HPDE6-E6E7 (cell line): Measurements from ENCODE around the gene TRIM50.
"Not testable (repeated sequence)": the region's sequence is repeated elsewhere in the genome, so short reads cannot be mapped to it uniquely, and the experiment has no call there.

ENCODE experiments used
- DNase-seq: peaks from one replicate; pipeline ENCODE4 v3.0.0; 2011; ENCODE audit warnings: missing footprints; ENCODE audit errors: extremely low spot score

The TRIM50 gene

DNA sequence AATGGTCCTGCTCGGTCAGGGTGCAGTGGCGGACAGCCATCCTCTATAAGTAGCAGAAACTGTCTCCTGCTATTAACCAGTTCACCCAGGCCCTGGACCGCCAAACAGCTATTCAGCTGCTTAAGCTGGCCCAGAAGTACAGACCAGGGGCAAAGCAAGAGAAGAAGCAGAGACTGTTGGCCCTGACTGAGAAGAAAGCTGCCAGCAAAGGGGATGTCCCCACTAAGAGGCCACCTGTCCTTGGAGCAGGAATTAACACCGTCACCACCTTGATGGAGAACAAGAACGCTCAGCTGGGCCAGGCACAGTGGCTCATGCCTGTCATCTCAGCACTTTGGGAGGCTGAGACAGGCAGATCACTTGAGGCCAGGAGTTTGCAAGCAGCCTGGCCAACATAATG lies 13.6 kb downstream of the TRIM50 start:
- no peak for DNase-seq

DNA sequence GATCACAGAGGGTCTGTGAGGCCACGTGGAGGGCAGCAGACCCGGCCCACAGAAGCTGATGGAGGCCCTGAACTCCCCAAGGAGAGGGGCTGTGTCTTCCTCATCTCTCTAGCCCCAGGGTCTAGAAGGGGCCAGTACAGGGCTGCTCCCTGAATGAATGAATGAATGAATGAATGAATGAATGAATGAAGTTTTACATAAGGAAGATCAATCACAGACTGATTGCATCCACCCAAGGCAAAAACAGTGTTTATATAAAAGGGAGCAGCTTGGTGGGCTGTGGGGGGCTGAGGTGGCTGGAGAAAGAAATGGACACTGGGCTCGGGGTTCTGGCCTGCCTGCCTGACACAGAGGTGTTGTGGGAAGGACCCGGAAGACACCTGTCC lies 14.4 kb downstream of the TRIM50 start:
- no peak for DNase-seq

DNA sequence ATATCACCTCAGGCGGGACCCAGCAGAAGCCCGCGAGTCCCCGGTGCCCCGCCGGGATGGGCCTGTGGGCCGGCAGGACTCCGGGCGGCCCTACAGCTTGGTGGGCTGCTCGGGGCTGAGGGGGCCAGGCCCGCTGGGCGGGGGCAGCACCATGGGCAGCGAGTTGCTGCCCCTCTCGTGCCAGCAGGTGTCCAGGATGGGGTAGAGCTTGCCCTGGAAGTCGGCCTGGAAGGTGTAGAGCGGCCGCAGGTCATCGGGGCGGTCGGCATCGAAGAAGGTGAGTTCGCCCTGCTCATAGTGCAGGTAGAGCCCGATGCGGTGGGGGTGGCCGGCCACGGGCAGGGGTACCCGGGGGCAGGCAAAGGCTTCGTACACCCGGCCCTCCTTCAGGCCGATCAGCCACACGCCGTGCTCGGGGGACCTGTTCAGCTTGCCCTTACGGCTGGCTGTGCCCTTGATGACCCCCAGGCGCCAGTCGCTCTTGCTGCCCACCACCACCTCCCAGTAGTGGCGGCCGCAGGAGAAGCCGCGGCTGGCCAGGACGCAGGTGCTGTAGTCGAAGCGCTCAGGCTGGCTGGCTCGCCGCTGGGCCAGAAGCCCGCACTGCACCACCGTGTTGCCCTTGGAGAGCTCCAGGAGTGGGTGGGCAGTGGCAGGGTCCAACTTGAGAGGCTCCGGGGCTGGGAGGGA lies 14.9 kb downstream of the TRIM50 start:
- DNase-seq = no peak

DNA sequence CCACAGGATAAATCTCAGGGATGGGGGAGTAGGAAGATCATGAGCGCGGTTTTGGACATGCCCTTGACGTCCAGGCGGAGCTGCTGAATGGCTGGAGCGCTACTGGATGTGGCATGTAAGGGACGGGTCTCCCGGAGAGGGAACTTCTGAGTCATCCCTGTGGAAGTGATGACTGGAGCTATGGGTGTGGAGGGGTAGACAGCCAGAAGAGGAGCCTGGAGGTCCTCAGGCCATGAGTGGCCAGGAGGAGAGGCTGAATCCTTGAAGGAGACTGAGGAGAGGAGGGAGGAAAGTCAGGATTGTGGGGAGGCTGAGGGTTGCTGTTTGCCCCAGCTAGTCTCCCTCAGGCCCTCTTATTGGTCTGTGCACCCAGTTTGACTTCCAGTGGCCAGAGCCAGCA lies 16.5 kb downstream of the TRIM50 start:
- DNase-seq = not testable (repeated sequence)

DNA sequence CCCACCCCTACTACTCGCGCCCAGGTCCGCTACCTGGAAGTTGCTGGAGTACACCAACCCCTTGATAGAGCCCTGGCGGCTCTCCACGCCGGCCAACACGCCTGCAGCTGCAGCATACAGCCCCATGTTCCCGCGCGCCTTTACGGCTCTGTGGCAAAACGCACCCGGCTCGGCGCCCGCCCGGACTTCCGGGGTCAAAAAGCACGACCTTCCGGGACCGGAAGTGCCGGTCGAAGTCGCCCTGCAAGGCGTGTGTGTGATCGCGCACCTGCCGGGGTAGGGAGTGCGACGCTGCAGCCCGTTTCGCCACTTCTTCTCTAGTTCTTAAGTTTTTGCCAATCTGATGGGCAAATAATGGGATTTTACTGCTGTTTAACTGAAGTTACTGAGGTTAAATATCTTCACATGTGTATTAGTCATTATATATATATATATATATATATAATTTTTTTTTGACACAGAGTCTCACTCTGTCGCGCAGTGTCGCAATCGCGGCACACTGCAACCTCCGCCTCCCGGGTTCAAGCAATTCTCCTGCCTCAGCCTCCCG lies 19.1 kb downstream of the TRIM50 start, which contains the start of gene NSUN5:
TSS of gene NSUN5 (minus strand) at position 162 of the 550 bp plus-strand sequence. CDS start at position 126, 36 bp downstream.
- DNase-seq = no peak

DNA sequence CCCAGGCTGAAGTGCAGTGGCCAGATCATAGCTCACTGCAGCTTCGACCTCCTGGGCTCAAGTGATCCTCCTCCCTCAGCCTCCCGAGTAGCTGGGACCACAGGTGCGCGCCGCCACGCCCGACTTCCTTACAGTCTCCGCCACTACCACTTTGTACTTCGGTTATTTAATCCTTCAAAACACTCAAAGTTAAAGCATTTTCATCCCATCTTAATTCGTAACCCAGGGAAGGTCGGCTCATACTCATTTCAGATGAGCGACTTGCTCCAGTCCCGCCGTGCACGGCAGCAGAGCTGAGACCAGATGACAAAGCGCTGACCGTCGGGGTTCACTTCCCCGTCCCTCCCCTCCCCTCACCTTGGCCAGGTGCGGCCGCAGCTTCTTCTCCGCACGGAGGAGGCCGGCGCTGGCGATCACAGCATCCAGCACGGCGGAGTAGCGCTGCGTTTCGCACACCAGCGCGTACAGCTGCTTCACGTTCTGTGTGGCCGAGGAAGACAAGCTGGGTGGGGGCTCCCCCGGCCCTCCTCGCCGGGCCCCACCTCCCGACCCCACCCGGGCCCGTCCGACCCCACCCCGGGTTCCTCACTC lies 19.7 kb downstream of the TRIM50 start:
- no peak for DNase-seq

DNA sequence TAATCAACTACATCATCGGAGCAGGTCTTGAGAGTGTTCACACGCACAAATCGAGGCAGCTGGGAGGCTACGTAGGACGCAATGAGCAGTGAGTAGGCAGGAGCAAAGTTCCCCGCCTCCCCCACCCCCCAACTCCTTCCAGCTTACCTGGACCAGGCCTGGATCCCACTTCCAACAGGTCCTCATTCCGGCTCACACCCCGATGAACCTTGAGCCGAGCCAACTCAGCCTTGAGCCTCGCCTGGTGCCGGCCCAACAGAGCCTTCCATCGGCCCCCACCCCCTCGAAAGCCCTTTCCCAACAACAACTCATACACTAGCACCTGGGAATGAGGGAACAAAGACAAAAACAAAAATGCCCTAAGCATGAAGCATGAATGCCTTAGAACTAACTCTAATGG lies 20.4 kb downstream of the TRIM50 start:
- no peak for DNase-seq

DNA sequence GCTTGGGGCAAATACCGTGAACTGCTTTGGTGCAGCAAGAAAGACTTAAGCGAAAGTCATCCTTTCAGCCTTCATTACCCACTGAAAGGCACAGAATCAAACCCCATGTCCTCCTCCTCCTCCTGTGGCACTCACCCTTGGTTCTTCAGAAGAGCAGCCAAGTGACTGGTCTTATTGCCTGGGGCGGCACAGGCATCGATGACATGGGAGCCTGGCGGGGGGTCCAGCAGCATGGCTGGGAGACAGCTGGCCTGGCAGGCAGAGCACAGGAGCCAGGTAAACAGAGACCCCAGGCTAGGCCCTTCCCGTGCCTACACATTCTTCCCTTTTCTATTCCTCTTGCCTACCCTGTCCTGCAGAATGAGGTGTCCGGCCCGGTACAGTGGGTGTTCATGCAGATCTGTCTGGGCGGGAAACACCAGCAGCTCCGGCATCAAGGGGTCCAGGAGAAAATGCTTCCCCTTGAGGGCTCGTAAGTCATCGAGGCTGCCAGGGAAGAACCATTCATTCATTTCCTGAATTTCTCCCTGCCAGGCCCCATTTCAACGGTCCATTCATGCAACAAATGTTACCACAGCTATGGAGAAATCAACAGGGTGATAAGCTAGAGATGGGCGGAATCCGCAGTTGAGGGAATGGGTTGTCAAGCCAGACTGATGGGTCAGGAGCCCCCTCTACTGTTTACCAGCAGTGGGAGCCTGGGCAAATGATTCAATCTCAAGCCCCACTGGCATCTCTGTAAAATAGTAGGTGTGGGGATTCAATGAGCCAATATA lies 23.1 kb downstream of the TRIM50 start:
- DNase-seq = not testable (repeated sequence)

DNA sequence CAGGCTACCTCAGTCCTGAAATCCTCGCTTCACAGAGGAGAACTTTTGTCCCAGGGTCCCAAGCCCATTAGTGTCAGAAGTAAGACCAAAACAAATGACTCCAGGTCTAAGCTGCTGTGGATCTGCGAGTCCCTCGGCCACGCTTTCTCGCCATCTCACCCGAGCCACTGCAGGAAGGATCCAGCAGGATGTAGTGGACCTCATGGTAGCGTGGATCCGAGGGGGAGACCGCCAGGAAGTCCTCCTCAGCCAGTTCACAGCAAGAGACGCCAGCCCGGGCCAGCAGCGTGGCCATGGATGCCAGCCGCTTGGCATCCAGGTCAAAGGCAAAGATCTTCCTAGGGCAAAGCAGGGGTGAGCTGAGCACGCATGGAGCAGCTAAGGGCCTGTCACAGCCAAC lies 23.8 kb downstream of the TRIM50 start:
- DNase-seq = no peak

DNA sequence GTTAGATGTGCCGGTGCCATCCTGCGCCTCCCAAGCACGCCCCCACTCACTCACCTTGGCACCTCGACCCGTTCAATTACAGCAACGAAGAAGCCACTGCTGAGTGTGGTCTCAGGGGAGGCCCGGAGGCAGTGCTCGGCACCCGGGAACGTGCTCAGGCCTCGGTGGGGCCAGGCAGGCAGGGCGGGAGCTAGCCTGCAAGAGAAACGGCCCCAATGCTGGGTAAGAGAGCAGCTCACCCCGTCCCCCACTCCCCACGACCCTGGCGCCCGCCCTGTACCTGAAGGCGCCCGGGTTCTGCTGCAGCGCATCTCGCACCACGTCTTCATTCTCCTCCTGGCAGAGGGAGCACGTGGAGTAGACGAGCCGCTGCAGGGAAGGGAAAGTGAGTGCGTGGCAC lies 24.3 kb downstream of the TRIM50 start:
- no peak for DNase-seq

DNA sequence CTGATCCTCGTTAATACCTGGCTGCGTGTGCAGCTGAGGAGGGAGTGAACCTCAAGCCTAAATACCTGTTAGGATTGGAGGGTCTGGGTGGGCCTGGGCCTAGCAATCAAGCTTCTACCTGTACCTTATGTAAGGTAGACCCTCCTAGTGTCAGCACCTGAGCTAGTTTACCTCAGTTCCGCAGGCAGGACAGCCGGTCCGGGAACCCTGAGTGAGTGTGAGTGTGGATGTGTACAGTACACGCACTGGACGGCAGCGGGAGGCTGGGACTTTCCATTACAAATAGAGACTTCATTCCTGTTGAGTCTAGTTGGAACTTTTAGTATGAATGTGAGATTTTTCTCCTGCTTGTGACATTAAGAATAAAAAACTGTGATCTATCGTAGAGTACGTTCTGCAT lies 25.0 kb downstream of the TRIM50 start:
- not testable (repeated sequence) for DNase-seq

DNA sequence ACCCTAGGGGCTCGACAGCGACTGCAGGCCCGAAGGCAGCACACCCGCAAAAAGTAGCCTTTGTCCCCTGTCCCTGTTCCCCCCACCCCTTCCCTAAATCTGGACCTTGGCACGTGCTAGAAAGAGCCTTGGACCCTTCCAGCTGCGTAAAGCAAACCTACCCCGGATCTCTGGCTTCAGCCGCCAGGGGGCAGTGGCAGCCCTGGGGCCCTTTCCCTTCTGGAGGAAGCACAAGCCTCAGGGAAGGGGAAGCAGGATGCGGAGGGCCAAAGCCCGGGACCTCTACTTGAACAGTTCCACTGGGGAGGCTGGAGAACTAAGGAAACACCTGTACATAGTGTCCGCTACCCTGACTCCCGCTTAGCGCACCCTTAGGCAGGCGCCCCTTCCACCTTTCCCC lies 26.8 kb downstream of the TRIM50 start:
- DNase-seq = not testable (repeated sequence)

DNA sequence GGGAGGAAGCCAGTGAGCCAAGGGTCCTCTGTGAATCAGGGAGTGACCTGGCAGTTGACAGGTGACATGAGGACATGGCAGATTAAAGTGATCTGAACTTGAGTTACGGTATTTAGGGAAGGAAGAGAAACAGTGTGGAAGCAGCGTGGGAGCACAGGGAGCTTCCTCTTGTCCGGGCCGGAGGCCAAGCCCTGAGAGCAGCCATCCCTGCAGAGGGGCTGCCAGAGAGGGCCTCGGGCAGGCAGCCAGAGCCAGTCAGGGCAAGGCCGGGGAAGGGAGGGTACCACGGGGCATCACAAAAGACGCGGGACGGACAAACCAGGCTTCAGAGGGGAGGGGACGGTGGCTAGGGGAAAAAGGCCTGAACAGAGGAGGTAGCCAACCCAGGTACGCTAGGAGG lies 28.1 kb downstream of the TRIM50 start:
- not testable (repeated sequence) for DNase-seq

DNA sequence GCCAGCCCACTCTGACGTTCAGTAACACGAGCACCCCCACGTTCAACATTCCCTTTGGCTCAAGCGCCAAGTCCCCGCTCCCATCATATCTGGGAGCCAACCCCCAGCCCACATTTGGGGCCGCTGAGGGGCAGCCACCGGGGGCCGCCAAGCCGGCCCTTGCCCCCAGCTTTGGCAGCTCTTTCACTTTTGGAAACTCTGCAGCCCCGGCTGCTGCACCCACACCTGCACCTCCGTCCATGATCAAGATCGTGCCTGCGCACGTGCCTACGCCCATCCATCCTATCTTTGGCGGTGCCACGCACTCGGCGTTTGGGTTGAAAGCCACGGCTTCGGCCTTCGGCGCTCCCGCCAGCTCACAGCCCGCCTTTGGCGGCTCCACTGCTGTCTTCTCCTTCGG lies 30.2 kb downstream of the TRIM50 start:
- not testable (repeated sequence) for DNase-seq

DNA sequence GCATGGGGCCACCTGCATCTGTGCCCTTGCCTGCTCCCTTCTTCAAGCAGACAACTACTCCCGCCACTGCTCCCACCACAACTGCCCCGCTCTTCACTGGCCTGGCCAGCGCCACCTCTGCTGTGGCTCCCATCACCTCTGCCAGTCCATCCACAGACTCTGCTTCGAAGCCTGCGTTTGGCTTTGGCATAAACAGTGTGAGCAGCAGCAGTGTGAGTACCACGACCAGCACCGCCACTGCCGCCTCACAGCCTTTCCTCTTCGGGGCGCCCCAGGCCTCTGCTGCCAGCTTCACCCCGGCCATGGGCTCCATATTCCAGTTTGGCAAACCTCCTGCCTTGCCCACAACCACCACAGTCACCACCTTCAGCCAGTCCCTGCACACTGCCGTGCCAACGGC lies 30.6 kb downstream of the TRIM50 start:
- not testable (repeated sequence) for DNase-seq

DNA sequence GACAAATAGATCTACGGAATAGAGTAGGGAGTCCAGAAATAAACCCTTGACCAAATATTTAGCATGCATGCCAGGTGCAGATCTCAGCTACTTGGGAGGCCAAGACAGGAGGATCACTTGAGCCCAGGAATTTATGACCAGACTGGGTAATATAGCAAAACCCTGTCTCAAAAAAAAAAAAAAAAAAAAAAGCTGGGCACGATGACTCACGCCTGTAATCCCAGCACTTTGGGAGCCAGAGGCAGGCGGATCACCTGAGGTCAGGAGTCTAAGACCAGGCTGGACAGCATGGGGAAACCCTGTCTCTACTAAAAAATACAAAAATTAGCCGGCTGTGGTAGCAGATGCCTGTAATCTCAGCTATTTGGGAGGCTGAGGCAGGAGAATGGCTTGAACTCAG lies 50.7 kb downstream of the TRIM50 start:
- not testable (repeated sequence) for DNase-seq

DNA sequence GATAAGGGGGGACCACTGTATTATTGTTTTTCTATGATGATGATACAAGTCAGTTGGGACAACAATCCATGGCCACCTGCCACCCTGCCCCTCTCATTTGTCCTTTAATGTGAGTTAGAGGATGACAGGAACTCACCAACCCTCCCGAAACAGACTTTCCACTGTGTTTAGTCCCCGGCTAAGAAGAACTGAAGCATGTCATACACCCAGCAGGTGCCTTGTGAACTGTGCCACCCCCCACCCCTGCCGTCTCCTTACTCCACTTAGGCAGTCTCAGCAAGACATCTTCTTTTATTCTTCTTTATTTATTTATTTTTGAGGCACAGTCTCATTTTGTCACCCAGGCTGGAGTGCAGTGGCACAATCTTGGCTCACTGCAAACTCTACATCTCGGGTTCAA lies 60.1 kb downstream of the TRIM50 start:
- DNase-seq = not testable (repeated sequence)

DNA sequence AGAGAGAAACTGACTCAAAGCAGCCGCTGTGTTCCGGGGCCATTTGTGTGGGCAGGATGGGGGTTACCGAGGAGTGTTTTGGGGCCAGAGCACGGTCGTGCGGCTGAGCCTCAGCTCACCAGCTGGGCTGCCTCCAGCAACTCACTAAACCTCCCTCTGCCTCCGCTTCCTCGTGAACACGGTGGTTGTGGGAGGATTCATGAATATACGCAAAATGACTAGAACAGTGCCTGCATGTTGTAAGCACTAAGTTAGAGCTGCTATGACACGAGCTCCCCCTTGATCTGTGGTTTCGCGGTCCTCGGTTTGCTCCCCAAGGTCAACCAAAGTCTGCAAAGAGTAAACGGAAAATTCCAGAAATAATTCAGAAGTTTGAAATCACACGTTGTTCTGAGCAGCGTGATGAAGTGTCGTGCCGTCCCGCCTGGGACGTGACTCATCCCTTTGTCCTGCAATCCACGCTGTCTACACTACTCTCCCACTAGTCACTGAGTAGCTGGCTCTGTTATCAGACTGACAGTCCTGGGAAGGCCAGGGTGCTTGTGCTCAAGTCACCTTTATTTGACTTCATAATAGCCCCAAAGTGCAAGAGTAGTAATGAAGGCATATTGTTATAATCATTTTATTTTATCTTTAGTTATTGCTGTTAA lies 61.0 kb downstream of the TRIM50 start:
- not testable (repeated sequence) for DNase-seq
